Stimulated activated CD4-positive, alpha-beta T cell treated with anti-CD3 and anti-CD28 coated beads, Interleukin-12 subunit alpha, Interleukin-12 subunit beta, amount 100 ng/mL, for 48 hours (primary cell): ENCODE results near the gene TACR2.

Source experiments
- DNase-seq, 3 donors: peaks; one replicate each; pipeline ENCODE4 v3.0.0-alpha.2; 2020; ENCODE audit warnings: low read depth in 2 of 3, low spot score in 1 of 3

The TACR2 gene

GRCh38 chr10:69376662-69377061 is 40.1 kb downstream of the TACR2 start:
- DNase-seq = no peak

- no peak for DNase-seq
Measured at GRCh38 chr10:69375307-69376151, 41.2 kb downstream of the TACR2 start.

DNA sequence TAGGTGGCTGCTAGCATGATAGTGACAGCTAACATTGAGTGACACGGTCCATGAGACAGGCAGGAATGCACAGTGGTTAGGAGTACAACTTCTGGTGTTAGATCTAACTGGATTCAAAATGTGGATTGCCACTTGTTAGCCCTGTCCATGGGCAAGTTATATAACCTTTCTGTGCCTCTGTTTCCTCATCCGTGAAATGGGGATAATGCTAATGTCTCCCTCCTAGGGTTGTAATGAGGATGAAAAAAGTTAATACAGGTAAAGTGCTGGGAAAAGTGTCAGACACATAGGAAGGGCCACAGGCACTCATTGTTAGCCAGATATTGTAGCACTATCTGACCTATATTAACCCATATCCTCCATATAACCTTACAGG is 41.8 kb downstream of the TACR2 start:
- no peak for DNase-seq

- DNase-seq = no peak
Measured at GRCh38 chr10:69374242-69374641, 42.5 kb downstream of the TACR2 start.

DNA sequence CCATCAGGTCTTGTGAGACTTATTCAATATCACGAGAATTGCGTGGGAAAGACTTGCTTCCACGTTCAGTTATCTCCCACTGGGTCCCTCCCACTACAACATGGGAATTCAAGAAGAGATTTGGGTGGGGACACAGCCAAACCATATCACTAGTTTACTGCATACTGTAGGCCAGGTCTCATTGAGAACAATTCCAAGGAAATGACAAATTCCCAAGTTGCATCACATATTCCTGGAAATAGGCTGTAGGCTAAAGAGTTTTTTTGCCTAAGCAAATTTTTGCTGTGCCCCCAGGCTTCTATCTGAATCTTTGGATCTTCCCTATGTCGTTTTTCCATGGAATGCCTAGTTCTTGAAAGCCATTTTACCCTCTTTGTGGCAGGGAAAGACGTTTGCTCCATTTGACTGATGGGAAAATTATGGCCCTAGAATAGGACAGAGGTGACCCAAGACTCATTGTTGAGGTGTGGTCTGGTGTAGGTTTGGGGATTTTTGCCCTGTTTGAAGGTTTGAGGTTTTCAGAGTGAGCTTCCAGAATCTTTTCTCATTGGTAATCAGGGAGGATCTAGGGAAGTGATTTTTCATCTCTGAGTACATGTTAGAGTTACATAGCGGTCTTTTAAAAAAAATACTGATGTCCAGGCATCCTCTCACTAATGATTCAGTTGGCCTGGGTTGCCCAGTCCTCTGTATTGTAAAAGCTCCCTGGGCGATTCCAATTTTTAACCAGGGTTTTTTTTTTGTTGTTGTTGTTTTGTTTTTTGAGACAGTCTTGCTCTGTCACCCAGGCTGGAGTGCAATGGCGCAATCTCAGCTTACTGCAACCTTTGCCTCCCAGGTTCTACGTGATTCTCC is 44.4 kb downstream of the TACR2 start:
- DNase-seq = no peak

DNA sequence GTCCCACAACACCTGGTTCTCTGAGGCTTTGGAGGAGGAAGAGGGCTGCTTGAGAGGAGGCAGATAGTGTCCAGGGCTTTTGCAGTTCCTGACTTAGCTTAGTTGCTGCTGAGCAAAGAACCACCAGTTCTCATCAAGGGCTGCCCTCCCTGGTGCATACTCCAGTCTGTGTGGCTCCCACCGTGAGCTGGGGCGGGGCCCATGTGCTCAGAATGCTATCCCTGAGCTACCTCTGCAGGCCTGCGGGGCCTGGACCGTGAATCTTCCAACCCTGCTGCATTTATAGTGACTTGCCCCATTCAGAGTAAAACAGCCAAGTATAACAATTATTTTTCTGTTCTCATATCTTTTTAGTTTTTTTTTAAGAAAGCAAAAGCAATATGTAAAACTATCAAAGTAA is 49.2 kb downstream of the TACR2 start:
- DNase-seq = no peak

GRCh38 chr10:69366738-69367137 is 50.0 kb downstream of the TACR2 start:
- no peak for DNase-seq

DNA sequence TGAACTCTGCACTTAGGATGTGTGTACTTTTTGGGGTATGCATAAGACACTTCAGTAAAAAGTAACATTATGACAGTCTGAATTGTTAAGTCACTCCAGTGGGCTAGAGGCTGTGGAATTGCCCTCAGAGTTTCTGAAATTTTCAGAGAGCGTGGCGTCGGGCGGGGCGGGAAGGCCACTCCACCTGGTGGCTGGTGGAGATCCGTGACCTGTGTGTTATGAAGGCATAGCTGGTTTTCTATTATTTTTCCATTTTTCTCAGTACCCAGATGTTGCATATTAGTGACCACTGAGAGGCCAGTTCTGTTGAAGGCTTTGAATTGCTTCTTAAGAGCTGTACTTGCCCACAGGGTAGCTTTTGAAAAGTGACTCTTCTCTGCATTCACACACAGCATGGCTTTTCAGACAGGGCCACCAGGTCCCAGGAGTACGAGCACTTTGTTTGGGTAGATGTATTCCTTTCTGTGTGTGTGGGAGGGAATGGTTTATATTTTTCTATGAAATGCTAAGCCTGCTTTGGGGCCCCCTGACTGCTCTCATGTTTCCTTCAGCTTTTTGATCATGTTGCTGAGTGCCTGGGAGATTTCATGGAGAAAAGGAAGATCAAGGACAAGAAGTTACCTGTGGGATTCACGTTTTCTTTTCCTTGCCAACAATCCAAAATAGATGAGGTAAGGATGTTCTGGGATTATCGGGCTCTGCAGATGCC is 52.3 kb downstream of the TACR2 start:
- no peak for DNase-seq

DNA sequence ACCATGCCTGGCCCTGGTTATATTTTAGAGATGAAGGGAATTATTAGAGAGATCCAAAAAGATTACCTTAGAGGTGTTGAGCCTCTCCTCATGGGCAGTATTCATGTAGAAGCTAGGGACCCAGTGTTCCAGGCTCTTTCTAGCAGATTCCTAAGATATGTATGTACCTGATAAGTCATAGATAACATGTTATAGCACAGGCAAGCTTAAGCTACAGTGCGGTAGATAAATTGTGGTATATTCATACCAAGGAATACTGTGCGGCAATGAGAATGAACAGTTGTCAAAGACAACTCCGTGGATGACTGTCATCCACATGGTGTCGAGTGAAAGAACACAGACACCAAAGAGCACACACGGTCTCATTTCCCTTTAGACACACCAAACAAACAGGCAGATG is 53.1 kb downstream of the TACR2 start:
- DNase-seq = no peak

- DNase-seq = no peak
Measured at GRCh38 chr10:69362471-69362954, 54.2 kb downstream of the TACR2 start.

DNA sequence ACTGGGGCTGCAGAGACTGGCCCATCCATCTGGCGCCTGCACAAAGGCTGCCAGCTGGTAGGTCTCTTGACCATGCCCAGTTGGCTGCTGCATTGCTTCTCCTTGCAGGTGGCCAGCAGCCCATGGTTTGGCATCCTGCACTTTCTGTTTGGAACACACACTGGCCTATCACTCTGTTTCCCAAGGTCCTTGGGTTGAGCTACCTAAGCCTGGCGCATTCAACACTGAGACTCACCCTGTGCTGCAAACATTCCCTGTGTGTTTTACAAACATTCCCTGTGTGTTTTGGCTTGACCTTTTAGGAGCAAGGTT is 55.5 kb downstream of the TACR2 start:
- no peak for DNase-seq

GRCh38 chr10:69360485-69361302 is 56.0 kb downstream of the TACR2 start:
- no peak for DNase-seq

DNA sequence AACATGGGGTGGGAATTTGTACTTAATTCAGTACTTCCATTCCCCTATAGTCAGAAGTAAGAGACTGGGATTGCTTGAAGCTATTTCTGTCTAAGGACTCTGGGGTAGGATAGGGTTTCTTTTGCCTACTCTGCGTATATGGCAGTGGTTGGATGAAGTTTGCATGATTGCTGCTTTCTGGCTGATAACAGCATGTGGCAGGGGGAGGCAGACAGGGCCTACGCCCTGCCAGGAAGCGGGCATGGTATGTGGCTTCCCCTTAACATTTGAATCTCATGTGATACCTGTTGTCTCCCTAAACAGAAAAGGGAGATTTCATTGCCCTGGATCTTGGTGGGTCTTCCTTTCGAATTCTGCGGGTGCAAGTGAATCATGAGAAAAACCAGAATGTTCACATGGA is 57.1 kb downstream of the TACR2 start:
- no peak for DNase-seq

DNA sequence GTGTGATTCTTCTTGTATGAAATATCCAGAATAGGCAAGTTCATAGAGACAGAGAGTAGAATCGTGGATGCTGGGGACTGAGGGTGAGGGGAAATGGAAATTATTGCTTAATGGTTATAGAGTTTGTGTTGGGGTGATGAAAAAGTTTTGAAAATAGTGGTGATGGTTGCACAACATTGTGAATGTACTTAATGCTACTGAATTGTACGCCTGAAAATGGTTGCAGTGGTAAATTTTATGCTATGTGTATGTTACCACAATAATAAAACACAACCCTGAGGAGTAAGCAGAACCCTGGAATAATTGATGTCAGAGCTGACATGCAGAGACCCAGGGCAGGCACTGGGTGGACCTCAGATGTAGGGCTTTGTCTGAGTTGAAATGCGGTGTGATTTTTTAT is 57.6 kb downstream of the TACR2 start:
- DNase-seq = no peak

DNA sequence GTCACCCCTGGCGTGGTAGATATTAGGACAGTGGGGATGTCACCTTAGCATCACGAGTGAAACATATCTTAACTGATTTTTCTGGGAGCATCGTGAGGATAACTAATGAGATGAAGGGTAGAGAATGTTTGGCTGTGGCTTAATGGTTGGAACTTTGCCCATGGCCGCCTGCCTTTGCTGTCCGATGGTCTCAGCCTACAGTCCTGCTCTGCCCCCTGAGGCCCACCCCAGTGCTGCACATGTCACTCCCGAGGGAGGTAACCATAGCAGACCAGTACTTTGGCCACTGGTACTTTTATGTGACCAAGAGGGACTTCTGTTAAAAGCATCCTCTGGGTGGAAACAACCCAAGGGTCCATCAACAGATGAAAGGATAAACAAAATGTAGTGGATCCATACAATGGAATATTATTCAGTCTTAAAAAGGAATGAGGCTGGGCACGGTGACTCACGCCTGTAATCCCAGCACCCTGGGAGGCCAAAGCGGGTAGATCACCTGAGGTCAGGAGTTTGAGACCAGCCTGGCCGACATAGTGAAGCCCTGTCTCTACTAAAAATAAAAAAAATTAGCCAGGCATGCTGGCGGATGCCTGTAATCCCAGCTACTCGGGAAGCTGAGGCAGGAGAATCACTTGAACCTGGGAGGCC is 58.4 kb downstream of the TACR2 start:
- DNase-seq = no peak

GRCh38 chr10:69356187-69356586 is 60.5 kb downstream of the TACR2 start:
- no peak for DNase-seq

GRCh38 chr10:69353977-69354635 is 62.6 kb downstream of the TACR2 start:
- DNase-seq = no peak
